GM23338 (cell line): ENCODE measurements around the gene GUCY1A1. TPM values are rescaled to one million over a fixed set of nuclear protein-coding genes. Genes with fewer than 3 reads are reported as not detected.

Source experiments
- ATAC-seq: fragments of 200-7000 bp; cut with Tn5 transposase; 3 replicates; pipeline ENCODE4 v1.9.1; 2020
- DNase-seq: peaks from one replicate; pipeline ENCODE4 v3.0.0-alpha.2; 2015; ENCODE audit warnings: low spot score
- H2AFZ ChIP-seq: fragments of 200-600 bp; sonication (generic); 2 replicates; pipeline ENCODE4 v1.8.0; 2016; ENCODE audit warnings: antibody characterized with exemption, mild to moderate bottlenecking, moderate library complexity
- H3F3A ChIP-seq: fragments of 200-600 bp; sonication (generic); replicated peaks from 2 replicates; pipeline ENCODE4 v1.8.0; 2017; ENCODE audit warnings: antibody characterized with exemption, mixed run types, low read depth
- H3K27ac ChIP-seq: fragments of 200-600 bp; sonication (generic); 2 replicates; pipeline ENCODE4 v1.6.1; 2016; ENCODE audit warnings: low read depth
- H3K27me3 ChIP-seq: fragments of 200-600 bp; sonication (generic); 2 replicates; pipeline ENCODE4 v1.8.0; 2016; ENCODE audit warnings: mild to moderate bottlenecking, mixed run types, moderate library complexity; ENCODE audit not compliant: insufficient read depth
- H3K36me3 ChIP-seq: fragments of 200-600 bp; sonication (generic); 2 replicates; pipeline ENCODE4 v1.8.0; 2016; ENCODE audit warnings: mild to moderate bottlenecking; ENCODE audit not compliant: insufficient read depth
- H3K4me1 ChIP-seq: fragments of 200-600 bp; sonication (generic); 2 replicates; pipeline ENCODE4 v1.8.0; 2016; ENCODE audit warnings: mild to moderate bottlenecking, moderate library complexity; ENCODE audit not compliant: insufficient read depth
- H3K4me2 ChIP-seq: fragments of 200-600 bp; sonication (generic); 2 replicates; pipeline ENCODE4 v1.7.1; 2017; ENCODE audit warnings: mixed run types
- H3K4me3 ChIP-seq: fragments of 200-600 bp; sonication (generic); 2 replicates; pipeline ENCODE4 v1.6.1; 2016; ENCODE audit warnings: mixed run types
- H3K79me2 ChIP-seq: fragments of 200-600 bp; sonication (generic); replicated peaks from 2 replicates; pipeline ENCODE4 v1.8.0; 2017; ENCODE audit warnings: mild to moderate bottlenecking; ENCODE audit not compliant: insufficient read depth
- H3K9me2 ChIP-seq: fragments of 200-600 bp; sonication (generic); 2 replicates; pipeline ENCODE4 v1.8.0; 2017; ENCODE audit not compliant: insufficient read depth
- H4K20me1 ChIP-seq: fragments of 200-600 bp; sonication (generic); replicated peaks from 2 replicates; pipeline ENCODE4 v1.8.0; 2017; ENCODE audit warnings: mild to moderate bottlenecking; ENCODE audit not compliant: insufficient read depth
- H3K27ac Mint-ChIP-seq: 2 replicates; pipeline ENCODE4 v1.8.0; 2020; ENCODE audit warnings: inconsistent platforms, mild to moderate bottlenecking, moderate library complexity, mixed read lengths
- H3K27me3 Mint-ChIP-seq: 3 replicates; pipeline ENCODE4 v1.8.0; 2022; ENCODE audit warnings: low read depth, mild to moderate bottlenecking, moderate library complexity, mixed read lengths, inconsistent platforms; ENCODE audit not compliant: insufficient read depth, poor library complexity
- H3K36me3 Mint-ChIP-seq: 3 replicates; pipeline ENCODE4 v1.8.0; 2021; ENCODE audit warnings: low read depth, mild to moderate bottlenecking, inconsistent platforms, moderate library complexity, mixed read lengths
- H3K4me1 Mint-ChIP-seq: 3 replicates; pipeline ENCODE4 v1.8.0; 2020; ENCODE audit warnings: mild to moderate bottlenecking, inconsistent platforms, mixed read lengths
- H3K4me3 Mint-ChIP-seq: 3 replicates; pipeline ENCODE4 v1.8.0; 2021; ENCODE audit warnings: moderate library complexity, mild to moderate bottlenecking, inconsistent platforms, mixed read lengths
- H3K9me3 Mint-ChIP-seq: 3 replicates; pipeline ENCODE4 v1.8.0; 2020; ENCODE audit warnings: moderate library complexity, mild to moderate bottlenecking, inconsistent platforms, mixed read lengths
- CREB1 ChIP-seq: fragments of 250-450 bp; sonication (Bioruptor Pico); IDR thresholded peaks from 2 replicates; pipeline ENCODE4 v1.5.0; 2020; ENCODE audit warnings: low read depth, mild to moderate bottlenecking, moderate library complexity
- CTCF ChIP-seq, 2 experiments: fragments of 200-600 bp in 1 of 2; sonication (generic) in 1 of 2; conservative IDR thresholded peaks; 2 replicates each; pipeline versions ENCODE4 v1.5.1 to v1.6.1; 2016 to 2017; ENCODE audit warnings: antibody characterized with exemption in 2 of 2, low read depth in 2 of 2, mild to moderate bottlenecking in 2 of 2, moderate library complexity in 1 of 2
- EZH2 ChIP-seq: fragments of 200-600 bp; sonication (generic); IDR thresholded peaks from one replicate; pipeline ENCODE4 v1.8.0; 2017; ENCODE audit warnings: antibody characterized with exemption, mild to moderate bottlenecking, low read depth; ENCODE audit not compliant: unreplicated experiment
- EZH2phosphoT487 ChIP-seq: fragments of 200-600 bp; sonication (generic); IDR thresholded peaks from one replicate; pipeline ENCODE4 v1.8.1; 2018; ENCODE audit warnings: antibody characterized with exemption; ENCODE audit not compliant: unreplicated experiment
- JUNB ChIP-seq: IDR thresholded peaks from one replicate; pipeline ENCODE4 v1.6.1; 2016; ENCODE audit warnings: antibody characterized with exemption; ENCODE audit not compliant: unreplicated experiment
- NANOG ChIP-seq: IDR thresholded peaks from 2 replicates; pipeline ENCODE4 v1.6.1; 2016; ENCODE audit warnings: antibody characterized with exemption, borderline replicate concordance
- POLR2AphosphoS5 ChIP-seq: IDR thresholded peaks from 2 replicates; pipeline ENCODE4 v1.6.1; 2016; ENCODE audit warnings: antibody characterized with exemption, low read depth
- STAT1 ChIP-seq: IDR thresholded peaks from one replicate; pipeline ENCODE4 v1.6.1; 2016; ENCODE audit warnings: antibody characterized with exemption; ENCODE audit not compliant: unreplicated experiment
- ZNF114 ChIP-seq: fragments of 250-450 bp; sonication (Bioruptor Pico); IDR thresholded peaks from 2 replicates; pipeline ENCODE4 v1.5.0; 2020; ENCODE audit warnings: mild to moderate bottlenecking, moderate library complexity
- ZNF331 ChIP-seq: fragments of 250-450 bp; sonication (Bioruptor Pico); IDR thresholded peaks from 2 replicates; pipeline ENCODE4 v1.5.0; 2020; ENCODE audit warnings: low read depth, mild to moderate bottlenecking, moderate library complexity
- ZNF462 ChIP-seq: fragments of 250-450 bp; sonication (Bioruptor Pico); IDR thresholded peaks from 2 replicates; pipeline ENCODE4 v1.5.0; 2020; ENCODE audit warnings: mild to moderate bottlenecking, moderate library complexity
- polyA plus RNA-seq: library from polyadenylated mRNA; unstranded; fragments of >200 nt; fragmentation: Nextera tagmentation; extraction: Ambion mirVana; gene quantifications from 2 replicates; pipeline ENCODE4 v1.2.1, GENCODE V29; 2016
- total RNA-seq: library from RNA; depleted of rRNA; stranded (reverse); fragments of >200 nt; shearing (Covaris generic); gene quantifications from 2 replicates; pipeline ENCODE4 v1.2.3, GENCODE V29; 2014
- TF ChIP-seq, protein P1 (sequence below): IDR thresholded peaks from 2 replicates; pipeline ENCODE4 v1.6.1; 2016; ENCODE audit warnings: antibody characterized with exemption
- TF ChIP-seq, protein P2 (sequence below): IDR thresholded peaks from one replicate; pipeline ENCODE4 v1.6.1; 2018; ENCODE audit warnings: antibody characterized with exemption; ENCODE audit not compliant: unreplicated experiment

The GUCY1A1 gene
- total and polyA plus RNA-seq, 2 experiments from 2014 or later = not detected

GRCh38 chr4:155660436-155660835 is 6.2 kb upstream of the GUCY1A1 start:
- H3K27me3 ChIP-seq = peaks cover 26% of the 10 kb centered on the region
- TF ChIP-seq EZH2phosphoT487 (no peak), EZH2 (no peak), ZNF114 (CRISPR knock-in tag) (no peak), ZNF331 (CRISPR knock-in tag) (no peak), NANOG (no peak), POLR2AphosphoS5 (no peak), CREB1 (CRISPR knock-in tag) (no peak), STAT1 (no peak), CTCF (conservative IDR thresholded peaks at IDR 0.05; ENCODE audit: low read depth in 2 of 2) (no peak), ZNF462 (CRISPR knock-in tag) (no peak), JUNB (no peak)
- TF ChIP-seq, protein P1, sequence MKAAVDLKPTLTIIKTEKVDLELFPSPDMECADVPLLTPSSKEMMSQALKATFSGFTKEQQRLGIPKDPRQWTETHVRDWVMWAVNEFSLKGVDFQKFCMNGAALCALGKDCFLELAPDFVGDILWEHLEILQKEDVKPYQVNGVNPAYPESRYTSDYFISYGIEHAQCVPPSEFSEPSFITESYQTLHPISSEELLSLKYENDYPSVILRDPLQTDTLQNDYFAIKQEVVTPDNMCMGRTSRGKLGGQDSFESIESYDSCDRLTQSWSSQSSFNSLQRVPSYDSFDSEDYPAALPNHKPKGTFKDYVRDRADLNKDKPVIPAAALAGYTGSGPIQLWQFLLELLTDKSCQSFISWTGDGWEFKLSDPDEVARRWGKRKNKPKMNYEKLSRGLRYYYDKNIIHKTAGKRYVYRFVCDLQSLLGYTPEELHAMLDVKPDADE = no peak
- TF ChIP-seq, protein P2, sequence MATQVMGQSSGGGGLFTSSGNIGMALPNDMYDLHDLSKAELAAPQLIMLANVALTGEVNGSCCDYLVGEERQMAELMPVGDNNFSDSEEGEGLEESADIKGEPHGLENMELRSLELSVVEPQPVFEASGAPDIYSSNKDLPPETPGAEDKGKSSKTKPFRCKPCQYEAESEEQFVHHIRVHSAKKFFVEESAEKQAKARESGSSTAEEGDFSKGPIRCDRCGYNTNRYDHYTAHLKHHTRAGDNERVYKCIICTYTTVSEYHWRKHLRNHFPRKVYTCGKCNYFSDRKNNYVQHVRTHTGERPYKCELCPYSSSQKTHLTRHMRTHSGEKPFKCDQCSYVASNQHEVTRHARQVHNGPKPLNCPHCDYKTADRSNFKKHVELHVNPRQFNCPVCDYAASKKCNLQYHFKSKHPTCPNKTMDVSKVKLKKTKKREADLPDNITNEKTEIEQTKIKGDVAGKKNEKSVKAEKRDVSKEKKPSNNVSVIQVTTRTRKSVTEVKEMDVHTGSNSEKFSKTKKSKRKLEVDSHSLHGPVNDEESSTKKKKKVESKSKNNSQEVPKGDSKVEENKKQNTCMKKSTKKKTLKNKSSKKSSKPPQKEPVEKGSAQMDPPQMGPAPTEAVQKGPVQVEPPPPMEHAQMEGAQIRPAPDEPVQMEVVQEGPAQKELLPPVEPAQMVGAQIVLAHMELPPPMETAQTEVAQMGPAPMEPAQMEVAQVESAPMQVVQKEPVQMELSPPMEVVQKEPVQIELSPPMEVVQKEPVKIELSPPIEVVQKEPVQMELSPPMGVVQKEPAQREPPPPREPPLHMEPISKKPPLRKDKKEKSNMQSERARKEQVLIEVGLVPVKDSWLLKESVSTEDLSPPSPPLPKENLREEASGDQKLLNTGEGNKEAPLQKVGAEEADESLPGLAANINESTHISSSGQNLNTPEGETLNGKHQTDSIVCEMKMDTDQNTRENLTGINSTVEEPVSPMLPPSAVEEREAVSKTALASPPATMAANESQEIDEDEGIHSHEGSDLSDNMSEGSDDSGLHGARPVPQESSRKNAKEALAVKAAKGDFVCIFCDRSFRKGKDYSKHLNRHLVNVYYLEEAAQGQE = no peak
- H3K4me3 Mint-ChIP-seq = no peak overlapping the region
- H3K27ac Mint-ChIP-seq = no peak overlapping the region
- no peak for DNase-seq
- H3K27ac ChIP-seq = no peak overlapping the region
- H3K27me3 Mint-ChIP-seq = peaks cover 8% of the 10 kb centered on the region
- H3F3A ChIP-seq = no peaks in the 10 kb centered on the region
- no peak overlapping the region for H2AFZ ChIP-seq
- no peak overlapping the region for H3K4me2 ChIP-seq
- no peaks in the 10 kb centered on the region for H4K20me1 ChIP-seq
- H3K4me1 ChIP-seq = peaks cover 4% of the 10 kb centered on the region
- H3K4me1 Mint-ChIP-seq = peaks cover 12% of the 10 kb centered on the region
- no peaks in the 10 kb centered on the region for H3K79me2 ChIP-seq
- H3K36me3 ChIP-seq = no peaks in the 10 kb centered on the region
- no peaks in the 10 kb centered on the region for H3K9me2 ChIP-seq
- H3K36me3 Mint-ChIP-seq = no peaks in the 10 kb centered on the region
- ATAC-seq = no peak
- no peak overlapping the region for H3K4me3 ChIP-seq
- H3K9me3 Mint-ChIP-seq = no peaks in the 10 kb centered on the region; the same call in 2 of the 3 replicates
